GM12878 (cell line): ENCODE measurements around the gene OSMR. TPM values are rescaled to one million over a fixed set of nuclear protein-coding genes. Genes with fewer than 3 reads are reported as not detected.

Source experiments
- ATAC-seq: fragments of 200-7000 bp; cut with Tn5 transposase; 3 replicates; pipeline ENCODE4 v1.9.1; 2020; ENCODE audit warnings: mild to moderate bottlenecking, moderate library complexity
- BruUV-seq: library from RNA; stranded (reverse); fragments of 400-500 nt; replicated peaks from 2 replicates; lab custom pipeline; 2021; lab: Mats Ljungman, UMichigan
- CTCF ChIA-PET: fragments of 300-600 bp; sonication (Branson Sonifier 250); formaldehyde crosslinking; extraction: SDS; loops from one replicate; lab custom pipeline; 2021; ENCODE audit warnings: inconsistent platforms; lab: Yijun Ruan, JAX
- POLR2A ChIA-PET: fragments of 350-600 bp; formaldehyde crosslinking; extraction: SDS; loops from one replicate; lab custom pipeline; 2021; ENCODE audit warnings: inconsistent platforms; lab: Charles Lee
- RAD21 ChIA-PET: fragments of 300-600 bp; sonication (Branson Sonifier 250); formaldehyde crosslinking; loops from one replicate; lab custom pipeline; 2023; ENCODE audit warnings: antibody characterized with exemption; ENCODE audit not compliant: unreplicated experiment; lab: Charles Lee
- SMC1A ChIA-PET: fragments of 300-600 bp; sonication (Branson Sonifier 250); formaldehyde crosslinking; loops from one replicate; lab custom pipeline; 2023; ENCODE audit not compliant: unreplicated experiment, uncharacterized antibody; lab: Charles Lee
- DNase-seq: peaks from one replicate; pipeline ENCODE4 v3.0.0-alpha.2; 2011; ENCODE audit warnings: low read depth, low spot score
- FAIRE-seq: peaks from 3 replicates; lab custom pipeline; 2011; peaks lifted over from hg19 to GRCh38; lab: Jason Lieb, UNC
- H2AFZ ChIP-seq: 2 replicates; pipeline ENCODE4 v1.6.0; 2011; ENCODE audit warnings: low read depth, low read length, control low read depth; ENCODE audit not compliant: control insufficient read depth
- H3K27ac ChIP-seq: 2 replicates; pipeline ENCODE4 v1.5.1; 2011; ENCODE audit warnings: control low read depth; ENCODE audit not compliant: control insufficient read depth, insufficient read depth
- H3K27me3 ChIP-seq, 2 experiments: replicated peaks in 1 of 2; 2 replicates each; pipeline versions ENCODE4 v1.6.0 to v1.6.1; 2011; ENCODE audit warnings: low read length in 1 of 2; ENCODE audit not compliant: control insufficient read depth in 2 of 2, insufficient read depth in 2 of 2
- H3K36me3 ChIP-seq, 2 experiments: 2 replicates each; pipeline ENCODE4 v1.5.1; 2011; ENCODE audit warnings: low read length in 1 of 2; ENCODE audit not compliant: control insufficient read depth in 2 of 2, insufficient read depth in 2 of 2
- H3K4me1 ChIP-seq: 2 replicates; pipeline ENCODE4 v1.6.1; 2011; ENCODE audit warnings: mild to moderate bottlenecking, low read length, moderate library complexity, mixed read lengths; ENCODE audit not compliant: control insufficient read depth, insufficient read depth
- H3K4me2 ChIP-seq: 2 replicates; pipeline ENCODE4 v1.6.0; 2011; ENCODE audit warnings: control low read depth; ENCODE audit not compliant: control insufficient read depth, insufficient read depth
- H3K4me3 ChIP-seq: fragments of 200-600 bp; sonication (generic); 2 replicates; pipeline ENCODE4 v1.5.1; 2016
- H3K79me2 ChIP-seq: 2 replicates; pipeline ENCODE4 v1.6.0; 2011; ENCODE audit warnings: low read length; ENCODE audit not compliant: control insufficient read depth, insufficient read depth
- H3K9ac ChIP-seq: 2 replicates; pipeline ENCODE4 v1.8.0; 2011; ENCODE audit warnings: low read length, control low read depth, mixed read lengths; ENCODE audit not compliant: control insufficient read depth, insufficient read depth
- H3K9me3 ChIP-seq: replicated peaks from 3 replicates; pipeline ENCODE4 v1.5.1; 2011; ENCODE audit warnings: mild to moderate bottlenecking, low read length; ENCODE audit not compliant: control insufficient read depth, insufficient read depth
- H4K20me1 ChIP-seq: 2 replicates; pipeline ENCODE4 v1.6.0; 2011; ENCODE audit not compliant: control insufficient read depth, insufficient read depth
- BCLAF1 ChIP-seq: fragments of 450-650 bp; IDR thresholded peaks from 2 replicates; pipeline ENCODE4 v1.6.1; 2017; ENCODE audit warnings: antibody characterized with exemption, mild to moderate bottlenecking, moderate library complexity
- GABPA ChIP-seq: IDR thresholded peaks from 2 replicates; pipeline ENCODE4 v1.6.1; 2014; ENCODE audit warnings: antibody characterized with exemption, low read depth, mild to moderate bottlenecking, inconsistent platforms
- IKZF1 ChIP-seq: fragments of 450-650 bp; conservative IDR thresholded peaks from 2 replicates; pipeline ENCODE4 v1.6.1; 2017; ENCODE audit warnings: antibody characterized with exemption, mild to moderate bottlenecking
- MEF2A ChIP-seq: IDR thresholded peaks from 2 replicates; pipeline ENCODE4 v1.6.1; 2011; ENCODE audit warnings: low read depth, mild to moderate bottlenecking, low read length, moderate library complexity; ENCODE audit not compliant: insufficient read depth
- RELA ChIP-seq: fragments of 450-650 bp; IDR thresholded peaks from 2 replicates; pipeline ENCODE4 v1.8.0; 2014; ENCODE audit warnings: borderline replicate concordance; ENCODE audit not compliant: partially characterized antibody
- SRF ChIP-seq, 2 experiments: IDR thresholded peaks; 2 replicates each; pipeline ENCODE4 v1.6.1; 2011; ENCODE audit warnings: low read depth in 2 of 2, low read length in 2 of 2, mild to moderate bottlenecking in 1 of 2, moderate library complexity in 1 of 2
- ZSCAN29 ChIP-seq: fragments of 450-650 bp; IDR thresholded peaks from 2 replicates; pipeline ENCODE4 v1.6.1; 2017; ENCODE audit warnings: mild to moderate bottlenecking, moderate library complexity
- WGBS: methylation state at CpG from one replicate; pipeline ENCODE4 v1.1.6; 2016; ENCODE audit warnings: low lambda C conversion rate; ENCODE audit not compliant: insufficient replicate concordance, insufficient coverage; ENCODE audit errors: missing lambda C conversion rate; 5-methylcytosine and 5-hydroxymethylcytosine counted together
- in situ Hi-C: fragments of 300-500 bp; cut with MboI; formaldehyde crosslinking; loops from 9 replicates; pipeline ENCODE4 v1.14.3; 2018; ENCODE audit warnings: mixed read lengths
- intact Hi-C: fragments of 100-400 bp; cut with micrococcal nuclease; formaldehyde crosslinking; loops from one replicate; pipeline ENCODE4 v1.14.2; 2022; ENCODE audit not compliant: unreplicated experiment
- polyA plus RNA-seq, 11 experiments: library from polyadenylated mRNA; depleted of rRNA in 4 of 11; unstranded in 6 of 11; stranded (reverse) in 5 of 11; fragments of >200 nt; fragmentation: Nextera tagmentation in 4 of 11; fragmentation: Illumina TruSeq in 1 of 11; extraction: Ambion mirVana in 4 of 11; extraction: Trizol in 1 of 11; gene quantifications; 1 replicate in 1 of 11; 2 replicates in 10 of 11; pipeline versions ENCODE4 v1.2.1 to v1.2.3, GENCODE V29; 2011 to 2016; ENCODE audit warnings: inconsistent platforms in 2 of 11, missing spikeins in 2 of 11, low read depth in 1 of 11
- total RNA-seq, 4 experiments: library from RNA; depleted of rRNA in 3 of 4; stranded (reverse); fragments of >200 nt in 3 of 4; fragmentation: Illumina TruSeq in 1 of 4; extraction: Trizol in 1 of 4; gene quantifications; 2 replicates each; pipeline versions ENCODE4 v1.2.1 to v1.2.3, GENCODE V29; 2013 to 2021
- TF ChIP-seq, protein P1 (sequence below): fragments of 450-650 bp; formaldehyde crosslinking; IDR thresholded peaks from 2 replicates; pipeline ENCODE4 v1.4.0; 2020; ENCODE audit warnings: mild to moderate bottlenecking, moderate library complexity
- TF ChIP-seq, protein P2 (sequence below): fragments of 450-650 bp; IDR thresholded peaks from 2 replicates; pipeline ENCODE4 v1.6.1; 2016; ENCODE audit warnings: mild to moderate bottlenecking, moderate library complexity, borderline replicate concordance
- TF ChIP-seq, protein P3 (sequence below): IDR thresholded peaks from 2 replicates; pipeline ENCODE4 v1.6.1; 2011; ENCODE audit warnings: borderline replicate concordance, low read depth, mild to moderate bottlenecking, moderate library complexity, low read length; ENCODE audit not compliant: insufficient read depth, poor library complexity, severe bottlenecking

The OSMR gene
- total and polyA plus RNA-seq, 10 of the 15 experiments (the other 5 are each of a cell fraction or from before 2014, with no cell fraction given), result 0.03 to 0.05 TPM; not detected in 8

- H3K9ac ChIP-seq, result no peak overlapping the region
- POLR2A ChIA-PET, result no interaction called here
- in situ Hi-C loops, result no loop called here
- no peak overlapping the region for H3K4me2 ChIP-seq
- no peaks in the 10 kb centered on the region for H3K9me3 ChIP-seq
- no peaks in the 10 kb centered on the region for H3K36me3 ChIP-seq
- no TSS peak for BruUV-seq
- DNase-seq (no peak), ATAC-seq (no peak), FAIRE-seq (no peak)
- H3K79me2 ChIP-seq, result no peaks in the 10 kb centered on the region
- SMC1A ChIA-PET, result no interaction called here
- H3K4me3 ChIP-seq, result no peak overlapping the region
- CTCF ChIA-PET, result interaction anchor here (0.8 kb wide), 1 partner anchor 21 kb away, joined by 3 read pairs; no protein-coding TSS in a partner anchor
- RAD21 ChIA-PET, result no interaction called here
- H3K27me3 ChIP-seq, result no peaks in the 10 kb centered on the region
- H3K4me1 ChIP-seq, result no peaks in the 10 kb centered on the region
- intact Hi-C loops, result no loop called here
- 4% methylated on average over 6 of the region's 6 CpGs for WGBS
- H3K27ac ChIP-seq, result no peak overlapping the region
- H4K20me1 ChIP-seq, result no peaks in the 10 kb centered on the region
- H2AFZ ChIP-seq, result no peak overlapping the region
- TF ChIP-seq MEF2A, result no peak
- no peak for TF ChIP-seq IKZF1
- TF ChIP-seq SRF (IDR thresholded peaks at IDR 0.05; ENCODE audit: low read depth in 2 of 2, low read length in 2 of 2), result no peak
- TF ChIP-seq, protein P1, sequence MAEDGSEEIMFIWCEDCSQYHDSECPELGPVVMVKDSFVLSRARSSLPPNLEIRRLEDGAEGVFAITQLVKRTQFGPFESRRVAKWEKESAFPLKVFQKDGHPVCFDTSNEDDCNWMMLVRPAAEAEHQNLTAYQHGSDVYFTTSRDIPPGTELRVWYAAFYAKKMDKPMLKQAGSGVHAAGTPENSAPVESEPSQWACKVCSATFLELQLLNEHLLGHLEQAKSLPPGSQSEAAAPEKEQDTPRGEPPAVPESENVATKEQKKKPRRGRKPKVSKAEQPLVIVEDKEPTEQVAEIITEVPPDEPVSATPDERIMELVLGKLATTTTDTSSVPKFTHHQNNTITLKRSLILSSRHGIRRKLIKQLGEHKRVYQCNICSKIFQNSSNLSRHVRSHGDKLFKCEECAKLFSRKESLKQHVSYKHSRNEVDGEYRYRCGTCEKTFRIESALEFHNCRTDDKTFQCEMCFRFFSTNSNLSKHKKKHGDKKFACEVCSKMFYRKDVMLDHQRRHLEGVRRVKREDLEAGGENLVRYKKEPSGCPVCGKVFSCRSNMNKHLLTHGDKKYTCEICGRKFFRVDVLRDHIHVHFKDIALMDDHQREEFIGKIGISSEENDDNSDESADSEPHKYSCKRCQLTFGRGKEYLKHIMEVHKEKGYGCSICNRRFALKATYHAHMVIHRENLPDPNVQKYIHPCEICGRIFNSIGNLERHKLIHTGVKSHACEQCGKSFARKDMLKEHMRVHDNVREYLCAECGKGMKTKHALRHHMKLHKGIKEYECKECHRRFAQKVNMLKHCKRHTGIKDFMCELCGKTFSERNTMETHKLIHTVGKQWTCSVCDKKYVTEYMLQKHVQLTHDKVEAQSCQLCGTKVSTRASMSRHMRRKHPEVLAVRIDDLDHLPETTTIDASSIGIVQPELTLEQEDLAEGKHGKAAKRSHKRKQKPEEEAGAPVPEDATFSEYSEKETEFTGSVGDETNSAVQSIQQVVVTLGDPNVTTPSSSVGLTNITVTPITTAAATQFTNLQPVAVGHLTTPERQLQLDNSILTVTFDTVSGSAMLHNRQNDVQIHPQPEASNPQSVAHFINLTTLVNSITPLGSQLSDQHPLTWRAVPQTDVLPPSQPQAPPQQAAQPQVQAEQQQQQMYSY, result no peak
- no peak for TF ChIP-seq BCLAF1
- TF ChIP-seq, protein P2, sequence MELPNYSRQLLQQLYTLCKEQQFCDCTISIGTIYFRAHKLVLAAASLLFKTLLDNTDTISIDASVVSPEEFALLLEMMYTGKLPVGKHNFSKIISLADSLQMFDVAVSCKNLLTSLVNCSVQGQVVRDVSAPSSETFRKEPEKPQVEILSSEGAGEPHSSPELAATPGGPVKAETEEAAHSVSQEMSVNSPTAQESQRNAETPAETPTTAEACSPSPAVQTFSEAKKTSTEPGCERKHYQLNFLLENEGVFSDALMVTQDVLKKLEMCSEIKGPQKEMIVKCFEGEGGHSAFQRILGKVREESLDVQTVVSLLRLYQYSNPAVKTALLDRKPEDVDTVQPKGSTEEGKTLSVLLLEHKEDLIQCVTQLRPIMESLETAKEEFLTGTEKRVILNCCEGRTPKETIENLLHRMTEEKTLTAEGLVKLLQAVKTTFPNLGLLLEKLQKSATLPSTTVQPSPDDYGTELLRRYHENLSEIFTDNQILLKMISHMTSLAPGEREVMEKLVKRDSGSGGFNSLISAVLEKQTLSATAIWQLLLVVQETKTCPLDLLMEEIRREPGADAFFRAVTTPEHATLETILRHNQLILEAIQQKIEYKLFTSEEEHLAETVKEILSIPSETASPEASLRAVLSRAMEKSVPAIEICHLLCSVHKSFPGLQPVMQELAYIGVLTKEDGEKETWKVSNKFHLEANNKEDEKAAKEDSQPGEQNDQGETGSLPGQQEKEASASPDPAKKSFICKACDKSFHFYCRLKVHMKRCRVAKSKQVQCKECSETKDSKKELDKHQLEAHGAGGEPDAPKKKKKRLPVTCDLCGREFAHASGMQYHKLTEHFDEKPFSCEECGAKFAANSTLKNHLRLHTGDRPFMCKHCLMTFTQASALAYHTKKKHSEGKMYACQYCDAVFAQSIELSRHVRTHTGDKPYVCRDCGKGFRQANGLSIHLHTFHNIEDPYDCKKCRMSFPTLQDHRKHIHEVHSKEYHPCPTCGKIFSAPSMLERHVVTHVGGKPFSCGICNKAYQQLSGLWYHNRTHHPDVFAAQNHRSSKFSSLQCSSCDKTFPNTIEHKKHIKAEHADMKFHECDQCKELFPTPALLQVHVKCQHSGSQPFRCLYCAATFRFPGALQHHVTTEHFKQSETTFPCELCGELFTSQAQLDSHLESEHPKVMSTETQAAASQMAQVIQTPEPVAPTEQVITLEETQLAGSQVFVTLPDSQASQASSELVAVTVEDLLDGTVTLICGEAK, result no peak
- TF ChIP-seq, protein P3, sequence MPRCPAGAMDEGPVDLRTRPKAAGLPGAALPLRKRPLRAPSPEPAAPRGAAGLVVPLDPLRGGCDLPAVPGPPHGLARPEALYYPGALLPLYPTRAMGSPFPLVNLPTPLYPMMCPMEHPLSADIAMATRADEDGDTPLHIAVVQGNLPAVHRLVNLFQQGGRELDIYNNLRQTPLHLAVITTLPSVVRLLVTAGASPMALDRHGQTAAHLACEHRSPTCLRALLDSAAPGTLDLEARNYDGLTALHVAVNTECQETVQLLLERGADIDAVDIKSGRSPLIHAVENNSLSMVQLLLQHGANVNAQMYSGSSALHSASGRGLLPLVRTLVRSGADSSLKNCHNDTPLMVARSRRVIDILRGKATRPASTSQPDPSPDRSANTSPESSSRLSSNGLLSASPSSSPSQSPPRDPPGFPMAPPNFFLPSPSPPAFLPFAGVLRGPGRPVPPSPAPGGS, result no peak
- TF ChIP-seq RELA, result no peak
- TF ChIP-seq GABPA, result no peak
- no peak for TF ChIP-seq ZSCAN29
Observed at GRCh38 chr5:38853753-38854470, 8.1 kb downstream of the OSMR start.
